HepG2 (cell line): ENCODE data around the gene MAGEA3. TPM values are rescaled to one million over a fixed set of nuclear protein-coding genes. Genes with fewer than 3 reads are reported as not detected.

ENCODE experiments used
- ZBED4 ChIP-seq: sonication (generic); formaldehyde crosslinking; IDR thresholded peaks from 2 replicates; pipeline ENCODE4 v1.4.0; 2020; ENCODE audit warnings: missing genetic modification reagents, borderline replicate concordance
- polyA plus RNA-seq, 8 experiments: library from polyadenylated mRNA; depleted of rRNA in 3 of 8; stranded (reverse) in 7 of 8; unstranded in 1 of 8; fragments of >200 nt; fragmentation: Illumina TruSeq in 4 of 8; extraction: Trizol in 4 of 8; gene quantifications; 2 replicates each; pipeline versions ENCODE4 v1.2.1 to v1.2.3, GENCODE V29; 2011 to 2016; ENCODE audit warnings: low read depth in 4 of 8, missing spikeins in 1 of 8, mixed read lengths in 1 of 8; ENCODE audit not compliant: insufficient read depth in 1 of 8
- total RNA-seq, 5 experiments: library from RNA; depleted of rRNA; stranded (reverse); fragments of >200 nt; fragmentation: Illumina TruSeq; extraction: Trizol; gene quantifications; 2 replicates each; pipeline ENCODE4 v1.2.3, GENCODE V29; 2016; ENCODE audit warnings: low read depth in 1 of 5

MAGEA3 gene
- total and polyA plus RNA-seq, 2 of the 13 experiments (the other 11 are each of a cell fraction or from before 2014, with no cell fraction given), result not detected

GRCh38 chrX:152738560-152738959 is 40.0 kb downstream of the MAGEA3 start (continued):
- TF ChIP-seq ZBED4, result no peak
- TF ChIP-seq, all 625 proteins: peak for 0

Other genes starting within 250 kb of the MAGEA3 start
- 0.18 TPM in 1 of 2 replicates, not detected in the other for gene GABRA3, start 247.5 kb upstream of the MAGEA3 start, total RNA-seq (2016; rRNA removed; fragmentation: Illumina TruSeq; extraction: Trizol)
- gene GABRA3, start 247.5 kb upstream of the MAGEA3 start, polyA plus RNA-seq (2011; rRNA removed), result 0.03 and 0.07 TPM in 2 replicates
- gene GABRQ, start 60.9 kb upstream of the MAGEA3 start, total RNA-seq (2016; rRNA removed; fragmentation: Illumina TruSeq; extraction: Trizol), result not detected in 2 replicates
- gene GABRQ, start 60.9 kb upstream of the MAGEA3 start, polyA plus RNA-seq (2011; rRNA removed), result not detected in 2 replicates
- gene CSAG2, start 10.5 kb downstream of the MAGEA3 start, total RNA-seq (2016; rRNA removed; fragmentation: Illumina TruSeq; extraction: Trizol), result not detected in 2 replicates
- not detected in 2 replicates for gene CSAG2, start 10.5 kb downstream of the MAGEA3 start, polyA plus RNA-seq (2011; rRNA removed)
- gene MAGEA2B, start 15.8 kb downstream of the MAGEA3 start, total RNA-seq (2016; rRNA removed; fragmentation: Illumina TruSeq; extraction: Trizol), result 0.09 TPM in 1 of 2 replicates, not detected in the other
- gene MAGEA2B, start 15.8 kb downstream of the MAGEA3 start, polyA plus RNA-seq (2011; rRNA removed), result not detected in 2 replicates
- not detected in 2 replicates for gene CSAG1, start 34.9 kb downstream of the MAGEA3 start, total RNA-seq (2016; rRNA removed; fragmentation: Illumina TruSeq; extraction: Trizol)
- gene CSAG1, start 34.9 kb downstream of the MAGEA3 start, polyA plus RNA-seq (2011; rRNA removed), result not detected in 2 replicates
- not detected in 2 replicates for gene MAGEA12, start 35.0 kb downstream of the MAGEA3 start, total RNA-seq (2016; rRNA removed; fragmentation: Illumina TruSeq; extraction: Trizol)
- not detected in 2 replicates for gene MAGEA12, start 35.0 kb downstream of the MAGEA3 start, polyA plus RNA-seq (2011; rRNA removed)
- 0.15 and 0.35 TPM in 2 replicates for gene MAGEA2, start 55.0 kb downstream of the MAGEA3 start, total RNA-seq (2016; rRNA removed; fragmentation: Illumina TruSeq; extraction: Trizol)
- 0.05 and 0.10 TPM in 2 replicates for gene MAGEA2, start 55.0 kb downstream of the MAGEA3 start, polyA plus RNA-seq (2011; rRNA removed)
- gene CSAG3, start 60.4 kb downstream of the MAGEA3 start, total RNA-seq (2016; rRNA removed; fragmentation: Illumina TruSeq; extraction: Trizol), result not detected in 2 replicates
- gene CSAG3, start 60.4 kb downstream of the MAGEA3 start, polyA plus RNA-seq (2011; rRNA removed), result not detected in 2 replicates
- 0.97 and 1.3 TPM in 2 replicates for gene MAGEA6, start 70.9 kb downstream of the MAGEA3 start, total RNA-seq (2016; rRNA removed; fragmentation: Illumina TruSeq; extraction: Trizol)
- gene MAGEA6, start 70.9 kb downstream of the MAGEA3 start, polyA plus RNA-seq (2011; rRNA removed), result 0.18 and 0.30 TPM in 2 replicates
- 85.4 and 129 TPM in 2 replicates for gene CETN2, start 132.0 kb downstream of the MAGEA3 start, total RNA-seq (2016; rRNA removed; fragmentation: Illumina TruSeq; extraction: Trizol)
- 13.1 and 17.2 TPM in 2 replicates for gene CETN2, start 132.0 kb downstream of the MAGEA3 start, polyA plus RNA-seq (2011; rRNA removed)
- gene NSDHL, start 132.3 kb downstream of the MAGEA3 start, total RNA-seq (2016; rRNA removed; fragmentation: Illumina TruSeq; extraction: Trizol), result 47.6 and 49.3 TPM in 2 replicates
- gene NSDHL, start 132.3 kb downstream of the MAGEA3 start, polyA plus RNA-seq (2011; rRNA removed), result 26.2 and 35.9 TPM in 2 replicates
- 1.6 and 1.9 TPM in 2 replicates for gene ZNF185, start 199.3 kb downstream of the MAGEA3 start, total RNA-seq (2016; rRNA removed; fragmentation: Illumina TruSeq; extraction: Trizol)
- 2.9 and 3.4 TPM in 2 replicates for gene ZNF185, start 199.3 kb downstream of the MAGEA3 start, polyA plus RNA-seq (2011; rRNA removed)